HG03095 (cell line): Measurements from ENCODE around the gene ZNF154.
A peak's percentile ranks its signal among the peaks of the same experiment; 100 is the strongest.

ENCODE experiments used
- ATAC-seq: cut with Tn5 transposase; IDR thresholded peaks from one replicate; pipeline ENCODE4 v1.9.1; 2021; ENCODE audit warnings: moderate library complexity; ENCODE audit not compliant: unreplicated experiment

The ZNF154 gene

GRCh38 chr19:57682226-57682766 is 26.7 kb downstream of the ZNF154 start:
- ATAC-seq, result peak; percentile 16

- ATAC-seq, result no peak
Observed at GRCh38 chr19:57675881-57676280, 33.1 kb downstream of the ZNF154 start.

GRCh38 chr19:57672466-57672865 is 36.5 kb downstream of the ZNF154 start:
- no peak for ATAC-seq

- ATAC-seq, result no peak
Observed at GRCh38 chr19:57671124-57671895, 37.7 kb downstream of the ZNF154 start.

GRCh38 chr19:57668635-57669034 is 40.4 kb downstream of the ZNF154 start, which contains the start of gene ZSCAN4:
Gene ZSCAN4, plus strand, starts transcription at chr19:57668935. Its CDS starts 7,211 bp downstream, at chr19:57676146.
- ATAC-seq, result no peak

GRCh38 chr19:57667228-57667627 is 41.8 kb downstream of the ZNF154 start:
- no peak for ATAC-seq

- no peak for ATAC-seq
Observed at GRCh38 chr19:57665261-57665806, 43.7 kb downstream of the ZNF154 start.

- no peak for ATAC-seq
Observed at GRCh38 chr19:57664269-57665127, 44.5 kb downstream of the ZNF154 start.

- no peak for ATAC-seq
Observed at GRCh38 chr19:57656346-57656745, 52.7 kb downstream of the ZNF154 start.

GRCh38 chr19:57655443-57655842 is 53.6 kb downstream of the ZNF154 start:
- no peak for ATAC-seq

- no peak for ATAC-seq
Observed at GRCh38 chr19:57653689-57654088, 55.3 kb downstream of the ZNF154 start.

GRCh38 chr19:57651654-57651996 is 57.4 kb downstream of the ZNF154 start:
- ATAC-seq, result no peak

- no peak for ATAC-seq
Observed at GRCh38 chr19:57648331-57649003, 60.5 kb downstream of the ZNF154 start.
